GM18907 (cell line): Measurements from ENCODE around the gene MLEC.
A peak's percentile ranks its signal among the peaks of the same experiment; 100 is the strongest.
"Not testable (repeated sequence)": the region's sequence is repeated elsewhere in the genome, so short reads cannot be mapped to it uniquely, and the experiment has no call there.

Source experiments
- ATAC-seq: cut with Tn5 transposase; IDR thresholded peaks from one replicate; pipeline ENCODE4 v1.9.1; 2021; ENCODE audit warnings: mild to moderate bottlenecking, moderate library complexity; ENCODE audit not compliant: unreplicated experiment

The MLEC gene

GRCh38 chr12:120662879-120663278 is 24.1 kb upstream of the MLEC start:
- peak; percentile 52 for ATAC-seq

- ATAC-seq: no peak
Measured at GRCh38 chr12:120663741-120664140, 23.2 kb upstream of the MLEC start.

- no peak for ATAC-seq
Measured at GRCh38 chr12:120666571-120667390, 20.2 kb upstream of the MLEC start.

GRCh38 chr12:120668091-120668867 is 18.7 kb upstream of the MLEC start:
- ATAC-seq: no peak

GRCh38 chr12:120668868-120669840 is 17.8 kb upstream of the MLEC start:
- peak; percentile 74 for ATAC-seq

GRCh38 chr12:120670237-120670636 is 16.7 kb upstream of the MLEC start:
- not testable (repeated sequence) for ATAC-seq

GRCh38 chr12:120670667-120671066 is 16.3 kb upstream of the MLEC start:
- ATAC-seq: no peak

GRCh38 chr12:120674097-120674636 is 12.8 kb upstream of the MLEC start:
- no peak for ATAC-seq

GRCh38 chr12:120677765-120678473 is 9.0 kb upstream of the MLEC start:
- ATAC-seq: peak; percentile 59

GRCh38 chr12:120678572-120678971 is 8.4 kb upstream of the MLEC start:
- ATAC-seq: peak; percentile 18

GRCh38 chr12:120680165-120680738 is 6.7 kb upstream of the MLEC start:
- no peak for ATAC-seq

- ATAC-seq: no peak
Measured at GRCh38 chr12:120684523-120684932, 2.4 kb upstream of the MLEC start.

GRCh38 chr12:120685522-120685921 is 1.4 kb upstream of the MLEC start:
- ATAC-seq: no peak

- peak; percentile 80 for ATAC-seq
Measured at GRCh38 chr12:120686151-120686689, 729 bp upstream of the MLEC start.

GRCh38 chr12:120687578-120688289 is 785 bp downstream of the MLEC start:
- ATAC-seq: no peak

- ATAC-seq: no peak
Measured at GRCh38 chr12:120688527-120689071, 1.6 kb downstream of the MLEC start.

GRCh38 chr12:120689397-120690082 is 2.6 kb downstream of the MLEC start:
- no peak for ATAC-seq

GRCh38 chr12:120690083-120690450 is 3.1 kb downstream of the MLEC start:
- no peak for ATAC-seq
